ENCODE data around the gene PSMA5. TPM values are rescaled to one million over a fixed set of nuclear protein-coding genes. Genes with fewer than 3 reads are reported as not detected.

The PSMA5 gene
- total and polyA plus RNA-seq, 2 of the 13 experiments (the other 11 are each of a cell fraction or from before 2014, with no cell fraction given) = 140 to 169 TPM

- TF ChIP-seq ZNF263 (CRISPR knock-in tag; IDR thresholded peaks at IDR 0.05) (no peak), MAF1 (CRISPR knock-in tag; IDR thresholded peaks at IDR 0.05; ENCODE audit: borderline replicate concordance) (no peak), ZFX (CRISPR knock-in tag; IDR thresholded peaks at IDR 0.05; ENCODE audit: low read depth) (no peak), PRDM15 (CRISPR knock-in tag; IDR thresholded peaks at IDR 0.05) (no peak), HNF4G (IDR thresholded peaks at IDR 0.05; ENCODE audit: borderline replicate concordance, low read depth, low read length) (peak; percentile 38; the same call in 1 of the 2 replicates), HNF4G (CRISPR knock-in tag; IDR thresholded peaks at IDR 0.05; ENCODE audit: borderline replicate concordance, low read depth) (no peak), KLF13 (CRISPR knock-in tag; IDR thresholded peaks at IDR 0.05) (no peak), ZNF24 (IDR thresholded peaks at IDR 0.05) (no peak), EP300 (IDR thresholded peaks at IDR 0.05; ENCODE audit: low read depth in 2 of 2, low read length in 2 of 2) (peak in 1 of 2 experiments; percentile 24; a peak in 1 of 4 replicates), EP300 (CRISPR knock-in tag; IDR thresholded peaks at IDR 0.05; ENCODE audit: borderline replicate concordance) (no peak), SALL2 (CRISPR knock-in tag; IDR thresholded peaks at IDR 0.05) (no peak), PHF8 (CRISPR knock-in tag; IDR thresholded peaks at IDR 0.05) (no peak), CERS6 (CRISPR knock-in tag; IDR thresholded peaks at IDR 0.05) (no peak), RBM39 (IDR thresholded peaks at IDR 0.05; ENCODE audit: low read depth, low read length, poor library complexity, severe bottlenecking) (no peak), PAXIP1 (CRISPR knock-in tag; conservative IDR thresholded peaks at IDR 0.05) (peak; percentile 46), THRA (CRISPR knock-in tag; IDR thresholded peaks at IDR 0.05; ENCODE audit: borderline replicate concordance) (no peak), ZNF337 (CRISPR knock-in tag; IDR thresholded peaks at IDR 0.05; ENCODE audit: borderline replicate concordance, low read depth) (no peak)
Observed at GRCh38 chr1:109365642-109366204, 60.5 kb downstream of the PSMA5 start (continued).
